ENCODE results near the gene SMAP1.

Gene SMAP1

DNA sequence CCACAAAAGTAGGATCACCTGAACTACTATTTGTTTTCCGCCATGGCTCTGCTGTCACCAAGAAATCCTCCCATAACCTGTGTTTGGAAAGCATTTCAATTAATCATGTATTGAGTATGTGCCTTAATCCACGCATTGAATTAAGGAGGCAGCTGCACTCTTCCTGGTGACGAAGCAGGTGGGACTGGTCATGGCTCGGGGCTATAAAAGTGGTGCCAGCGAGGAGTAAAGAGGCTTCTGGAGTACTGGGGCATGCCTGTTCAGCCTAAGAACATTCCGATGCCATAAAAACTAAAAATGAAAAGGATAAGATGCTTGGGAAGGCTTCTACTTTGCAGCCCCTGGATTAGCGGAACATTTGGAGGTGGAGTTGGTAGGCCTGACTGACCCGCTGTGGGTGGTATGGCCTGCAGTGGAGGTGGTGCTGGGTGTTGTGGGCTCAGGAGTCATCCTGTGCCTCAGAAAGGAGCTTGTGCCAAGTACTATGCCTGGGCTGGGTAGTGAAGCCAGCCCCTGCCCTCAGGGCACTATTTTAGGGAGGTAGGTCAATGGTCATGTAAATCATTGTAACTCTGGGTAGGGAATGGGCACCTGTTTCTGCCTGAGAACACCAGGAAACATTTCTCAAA lies 178.6 kb downstream of the SMAP1 start:
- no peak overlapping the region for H3K4me3 ChIP-seq (ENCODE audit: low read length)
- H3K27me3 ChIP-seq (ENCODE audit: control insufficient read depth, insufficient read depth, low read length), result no peaks in the 10 kb centered on the region
- H3K9ac ChIP-seq (ENCODE audit: low read depth, low read length), result no peak overlapping the region
- H3K9me3 ChIP-seq (replicated peaks; ENCODE audit: low read length), result no peaks in the 10 kb centered on the region
- no peak overlapping the region for H3K4me2 ChIP-seq (ENCODE audit: low read length)
- H3K36me3 ChIP-seq (ENCODE audit: insufficient read depth, low read length), result no peaks in the 10 kb centered on the region
- H3K4me1 ChIP-seq (ENCODE audit: control insufficient read depth, insufficient read depth, low read length), result no peaks in the 10 kb centered on the region

DNA sequence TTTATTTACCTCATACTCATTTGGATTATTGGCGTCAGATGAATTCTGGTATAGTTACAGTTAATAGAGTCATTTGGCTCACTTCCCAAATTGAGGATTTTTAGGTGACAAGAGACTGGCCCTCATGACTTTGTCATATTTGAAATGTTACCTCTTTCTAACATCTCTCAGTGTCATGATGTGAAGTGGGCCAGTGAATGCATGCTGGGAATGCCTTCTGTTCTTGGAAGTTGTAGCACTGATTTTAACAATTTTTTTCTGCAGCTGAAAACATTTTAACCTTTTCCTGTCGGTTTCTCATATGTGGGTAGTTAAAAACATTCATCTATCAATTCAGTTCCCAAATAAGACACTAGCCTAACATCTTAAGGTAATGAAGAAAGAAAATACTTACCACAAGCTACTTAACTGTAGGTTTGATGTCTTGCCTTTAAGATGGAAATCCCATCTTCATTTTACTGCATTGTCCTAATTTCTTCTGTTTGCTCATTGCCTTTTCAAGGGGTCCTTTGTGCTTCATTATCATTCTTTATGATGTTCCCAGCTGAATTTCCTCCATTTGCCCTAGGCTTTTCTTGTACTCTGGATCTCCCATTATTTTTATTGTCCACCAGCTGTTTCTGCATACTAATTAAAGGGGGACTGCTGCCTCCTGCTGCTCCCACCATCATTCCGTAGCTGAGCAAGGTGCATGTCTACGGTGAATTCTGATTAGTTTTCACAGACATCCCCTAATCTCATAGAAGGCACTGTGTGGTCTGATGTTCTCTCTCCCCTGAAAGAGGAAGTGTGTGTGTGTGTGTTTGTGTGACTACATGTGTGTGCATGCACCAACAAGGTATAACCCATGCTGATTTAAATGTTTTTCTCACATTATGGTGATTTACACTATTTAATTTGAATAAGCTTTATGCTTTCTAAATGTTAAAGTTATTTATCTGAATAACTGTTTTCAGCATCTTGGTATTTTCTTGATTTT lies 179.7 kb downstream of the SMAP1 start:
- Histone ChIP-seq H3K4me2 (ENCODE audit: low read length) (no peak overlapping the region), H3K9me3 (replicated peaks; ENCODE audit: low read length) (no peaks in the 10 kb centered on the region)

DNA sequence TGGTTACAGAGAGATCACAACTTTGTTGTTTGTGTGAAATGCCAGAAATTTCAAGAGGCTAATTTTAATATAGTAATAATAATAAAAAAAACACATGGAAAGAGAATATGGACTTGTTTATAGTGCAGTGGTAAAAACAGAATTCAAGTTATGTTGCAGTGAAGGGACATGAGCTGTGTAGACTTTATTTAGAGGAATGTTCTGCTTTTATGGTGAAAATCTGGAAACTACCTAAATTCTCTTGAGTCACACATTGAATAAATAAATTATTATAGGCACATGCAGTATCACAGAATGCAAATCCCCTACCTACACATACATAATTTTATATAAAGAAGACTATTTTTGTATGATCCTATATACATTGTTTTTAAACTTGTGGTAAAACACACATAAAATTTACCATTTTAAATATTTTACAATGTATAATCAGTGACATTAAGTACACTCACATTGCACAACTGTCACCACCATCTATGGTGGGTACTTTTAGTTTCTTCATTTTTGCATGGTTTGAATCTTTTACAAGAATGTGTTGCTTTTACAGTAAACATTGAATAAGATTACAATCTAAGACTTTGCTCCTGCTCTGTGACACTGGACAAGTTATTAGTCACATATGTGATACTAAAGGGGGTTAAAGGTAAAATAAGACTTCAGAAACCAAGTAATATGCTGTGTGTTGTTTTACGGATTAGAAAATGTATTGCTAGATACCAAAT lies 181.8 kb downstream of the SMAP1 start:
- H3K27me3 ChIP-seq (ENCODE audit: control insufficient read depth, insufficient read depth, low read length), result no peaks in the 10 kb centered on the region
- no peak overlapping the region for H3K4me2 ChIP-seq (ENCODE audit: low read length)
- no peaks in the 10 kb centered on the region for H3K4me1 ChIP-seq (ENCODE audit: control insufficient read depth, insufficient read depth, low read length)
- H3K36me3 ChIP-seq (ENCODE audit: insufficient read depth, low read length), result no peaks in the 10 kb centered on the region
- H3K9ac ChIP-seq (ENCODE audit: low read depth, low read length), result no peak overlapping the region
- H3K9me3 ChIP-seq (replicated peaks; ENCODE audit: low read length), result no peaks in the 10 kb centered on the region
- H3K4me3 ChIP-seq (ENCODE audit: low read length), result no peak overlapping the region

More for the DNA sequence above, 179.7 kb downstream of the SMAP1 start:
- Histone ChIP-seq H3K27me3 (ENCODE audit: control insufficient read depth, insufficient read depth, low read length) (no peaks in the 10 kb centered on the region), H3K4me1 (ENCODE audit: control insufficient read depth, insufficient read depth, low read length) (no peaks in the 10 kb centered on the region), H3K9ac (ENCODE audit: low read depth, low read length) (no peak overlapping the region), H3K36me3 (ENCODE audit: insufficient read depth, low read length) (no peaks in the 10 kb centered on the region), H3K4me3 (ENCODE audit: low read length) (no peak overlapping the region)

DNA sequence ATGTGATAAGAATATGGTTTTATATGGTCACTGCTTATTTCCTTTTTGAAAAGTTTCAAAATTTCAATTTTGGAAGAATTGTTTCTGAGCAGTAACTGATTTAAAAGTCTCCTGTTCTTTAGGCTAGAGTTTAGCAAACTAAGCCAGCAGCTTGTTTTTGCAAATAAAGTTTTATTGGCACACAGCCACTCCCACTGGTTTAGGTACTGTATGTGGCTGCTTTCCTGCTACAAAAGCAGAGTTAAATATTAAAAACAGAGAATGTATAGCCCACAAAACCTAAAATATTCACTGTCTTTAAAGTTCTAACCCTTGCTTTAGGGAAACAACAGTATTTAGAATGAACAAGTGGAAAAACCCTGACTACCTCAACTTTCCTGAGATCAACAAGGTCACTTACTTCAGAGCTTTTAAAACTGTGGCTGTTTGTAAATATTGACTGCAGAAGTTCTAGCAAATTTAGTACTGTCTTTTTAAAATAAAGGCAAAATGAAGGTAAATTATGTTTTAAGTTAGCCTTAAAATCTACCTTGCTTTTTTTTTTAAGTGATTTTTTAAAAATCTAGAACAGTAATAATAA lies 185.1 kb downstream of the SMAP1 start:
- H3K36me3 ChIP-seq (ENCODE audit: insufficient read depth, low read length), result no peaks in the 10 kb centered on the region
- H3K4me1 ChIP-seq (ENCODE audit: control insufficient read depth, insufficient read depth, low read length), result no peaks in the 10 kb centered on the region
- no peak overlapping the region for H3K4me3 ChIP-seq (ENCODE audit: low read length)

DNA sequence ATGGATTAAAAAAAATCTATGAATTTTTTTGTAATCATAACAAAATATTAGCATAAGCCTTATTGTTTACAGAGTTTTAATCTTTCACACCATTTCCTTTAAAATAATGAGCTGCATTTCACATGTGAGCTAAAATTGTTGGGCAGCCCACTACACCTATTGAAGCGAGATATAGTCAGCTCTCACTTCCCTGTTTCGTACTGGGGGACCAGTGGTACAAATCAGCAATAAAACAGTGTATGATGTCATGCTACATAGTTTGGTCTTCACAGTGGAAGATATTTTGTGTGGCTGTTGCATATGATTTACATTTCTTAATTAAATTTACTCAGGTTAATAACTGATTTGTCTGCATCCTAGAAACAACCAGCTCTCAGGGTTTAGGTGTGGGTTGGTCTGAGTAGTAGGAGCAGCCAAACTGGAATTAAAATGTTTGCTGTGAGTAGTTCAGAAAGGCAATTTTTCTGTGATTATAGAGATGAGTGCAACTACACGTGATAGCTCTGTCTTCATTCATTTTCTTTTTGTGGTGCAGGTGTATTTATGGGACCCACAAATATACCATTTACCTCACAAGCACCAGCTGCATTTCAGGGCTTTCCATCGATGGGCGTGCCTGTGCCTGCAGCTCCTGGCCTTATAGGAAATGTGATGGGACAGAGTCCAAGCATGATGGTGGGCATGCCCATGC lies 189.8 kb downstream of the SMAP1 start:
- H3K4me3 ChIP-seq (ENCODE audit: low read length), result no peak overlapping the region
- H3K9ac ChIP-seq (ENCODE audit: low read depth, low read length), result no peak overlapping the region
- H3K4me2 ChIP-seq (ENCODE audit: low read length), result no peak overlapping the region
- H3K36me3 ChIP-seq (ENCODE audit: insufficient read depth, low read length), result no peaks in the 10 kb centered on the region
- no peaks in the 10 kb centered on the region for H3K27me3 ChIP-seq (ENCODE audit: control insufficient read depth, insufficient read depth, low read length)
- no peaks in the 10 kb centered on the region for H3K9me3 ChIP-seq (replicated peaks; ENCODE audit: low read length)
- no peaks in the 10 kb centered on the region for H3K4me1 ChIP-seq (ENCODE audit: control insufficient read depth, insufficient read depth, low read length)

More for the DNA sequence above, 185.1 kb downstream of the SMAP1 start:
- H3K4me2 ChIP-seq (ENCODE audit: low read length), result no peak overlapping the region
- H3K27me3 ChIP-seq (ENCODE audit: control insufficient read depth, insufficient read depth, low read length), result no peaks in the 10 kb centered on the region
- H3K9me3 ChIP-seq (replicated peaks; ENCODE audit: low read length), result no peaks in the 10 kb centered on the region
- no peak overlapping the region for H3K9ac ChIP-seq (ENCODE audit: low read depth, low read length)

DNA sequence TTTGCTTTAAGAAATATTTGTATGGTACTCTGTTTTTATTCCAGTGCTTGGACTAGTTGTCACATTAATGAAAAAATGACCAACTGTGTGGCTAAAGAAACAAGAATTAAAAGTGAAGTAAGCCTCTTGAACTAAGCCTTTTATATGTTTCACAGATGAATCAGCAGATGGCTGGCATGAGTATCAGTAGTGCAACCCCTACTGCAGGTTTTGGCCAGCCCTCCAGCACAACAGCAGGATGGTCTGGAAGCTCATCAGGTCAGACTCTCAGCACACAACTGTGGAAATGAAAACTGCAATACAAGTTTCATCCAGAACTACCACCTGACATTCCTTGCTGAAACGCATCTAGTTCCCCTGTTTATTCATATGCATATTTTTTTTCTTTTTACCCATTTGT lies 192.4 kb downstream of the SMAP1 start:
- H3K9ac ChIP-seq (ENCODE audit: low read depth, low read length), result no peak overlapping the region
- no peak overlapping the region for H3K4me2 ChIP-seq (ENCODE audit: low read length)
- no peaks in the 10 kb centered on the region for H3K27me3 ChIP-seq (ENCODE audit: control insufficient read depth, insufficient read depth, low read length)
- H3K4me1 ChIP-seq (ENCODE audit: control insufficient read depth, insufficient read depth, low read length), result no peaks in the 10 kb centered on the region
- H3K4me3 ChIP-seq (ENCODE audit: low read length), result no peak overlapping the region
- H3K9me3 ChIP-seq (replicated peaks; ENCODE audit: low read length), result no peaks in the 10 kb centered on the region
- H3K36me3 ChIP-seq (ENCODE audit: insufficient read depth, low read length), result no peaks in the 10 kb centered on the region

DNA sequence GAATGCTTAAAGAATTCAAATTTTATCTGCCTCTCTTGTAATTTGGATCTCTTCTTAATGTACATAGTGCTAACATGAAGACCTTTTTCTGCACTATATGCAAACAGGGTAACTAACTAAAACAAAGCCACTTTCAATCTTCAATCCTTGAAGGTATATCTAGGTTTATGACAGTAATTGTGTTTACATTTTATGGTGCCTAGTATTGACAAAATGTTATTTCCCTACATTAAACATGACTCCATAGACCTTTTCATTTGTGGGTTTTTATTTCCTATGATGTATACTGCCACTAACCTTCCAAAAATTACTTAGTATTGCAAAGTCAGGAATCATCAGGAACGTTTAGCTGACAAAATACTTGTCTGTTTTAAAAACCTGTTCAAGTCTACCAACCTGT lies 193.2 kb downstream of the SMAP1 start:
- no peaks in the 10 kb centered on the region for H3K27me3 ChIP-seq (ENCODE audit: control insufficient read depth, insufficient read depth, low read length)
- no peak overlapping the region for H3K4me3 ChIP-seq (ENCODE audit: low read length)
- no peaks in the 10 kb centered on the region for H3K4me1 ChIP-seq (ENCODE audit: control insufficient read depth, insufficient read depth, low read length)
- no peak overlapping the region for H3K9ac ChIP-seq (ENCODE audit: low read depth, low read length)
- no peaks in the 10 kb centered on the region for H3K9me3 ChIP-seq (replicated peaks; ENCODE audit: low read length)
- H3K36me3 ChIP-seq (ENCODE audit: insufficient read depth, low read length), result no peaks in the 10 kb centered on the region
- no peak overlapping the region for H3K4me2 ChIP-seq (ENCODE audit: low read length)

DNA sequence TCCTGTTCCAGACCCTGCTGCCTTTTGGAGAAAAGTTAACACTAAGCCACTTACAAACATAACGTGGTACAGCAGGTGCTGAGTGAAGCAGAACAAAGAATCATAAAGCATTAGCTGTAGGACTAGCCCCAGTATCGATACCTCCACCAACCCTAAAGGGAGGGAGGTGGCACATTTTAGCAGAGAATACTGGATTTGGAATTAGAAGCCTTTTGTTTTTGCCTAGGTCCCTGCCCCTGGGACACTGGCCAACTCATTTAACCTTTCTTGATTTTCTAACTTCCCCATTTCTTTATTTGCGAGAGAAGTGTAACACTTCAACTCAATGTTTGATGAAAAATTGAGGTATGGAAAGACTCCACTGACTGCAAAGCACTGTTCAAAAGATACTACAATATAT lies 195.7 kb downstream of the SMAP1 start:
- H3K36me3 ChIP-seq (ENCODE audit: insufficient read depth, low read length), result no peaks in the 10 kb centered on the region
- no peaks in the 10 kb centered on the region for H3K27me3 ChIP-seq (ENCODE audit: control insufficient read depth, insufficient read depth, low read length)
- no peaks in the 10 kb centered on the region for H3K9me3 ChIP-seq (replicated peaks; ENCODE audit: low read length)
- no peak overlapping the region for H3K4me3 ChIP-seq (ENCODE audit: low read length)
- no peak overlapping the region for H3K9ac ChIP-seq (ENCODE audit: low read depth, low read length)
- H3K4me1 ChIP-seq (ENCODE audit: control insufficient read depth, insufficient read depth, low read length), result no peaks in the 10 kb centered on the region
- H3K4me2 ChIP-seq (ENCODE audit: low read length), result no peak overlapping the region

DNA sequence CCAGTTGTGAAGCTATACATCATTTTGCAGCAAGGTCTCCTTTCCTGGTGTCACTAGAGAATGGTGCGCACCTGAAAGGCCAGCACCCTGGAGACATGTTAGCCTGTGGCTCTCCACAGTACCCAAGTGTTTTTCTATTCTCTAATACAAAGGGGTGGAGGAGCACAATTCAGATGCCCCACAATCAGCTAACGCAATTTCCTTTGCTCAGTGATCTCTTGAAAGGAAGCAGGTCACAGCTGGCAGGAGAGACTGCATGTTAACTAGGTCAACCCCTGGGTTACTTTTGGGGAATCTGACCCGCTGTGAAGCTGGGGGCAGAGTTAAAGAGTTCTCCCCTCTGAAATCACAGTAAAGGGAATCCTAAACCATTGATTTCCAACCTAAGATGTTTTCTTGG lies 196.7 kb downstream of the SMAP1 start:
- Histone ChIP-seq H3K9me3 (replicated peaks; ENCODE audit: low read length) (no peaks in the 10 kb centered on the region), H3K27me3 (ENCODE audit: control insufficient read depth, insufficient read depth, low read length) (no peaks in the 10 kb centered on the region), H3K4me2 (ENCODE audit: low read length) (no peak overlapping the region), H3K36me3 (ENCODE audit: insufficient read depth, low read length) (no peaks in the 10 kb centered on the region), H3K9ac (ENCODE audit: low read depth, low read length) (no peak overlapping the region), H3K4me1 (ENCODE audit: control insufficient read depth, insufficient read depth, low read length) (no peaks in the 10 kb centered on the region), H3K4me3 (ENCODE audit: low read length) (no peak overlapping the region)

DNA sequence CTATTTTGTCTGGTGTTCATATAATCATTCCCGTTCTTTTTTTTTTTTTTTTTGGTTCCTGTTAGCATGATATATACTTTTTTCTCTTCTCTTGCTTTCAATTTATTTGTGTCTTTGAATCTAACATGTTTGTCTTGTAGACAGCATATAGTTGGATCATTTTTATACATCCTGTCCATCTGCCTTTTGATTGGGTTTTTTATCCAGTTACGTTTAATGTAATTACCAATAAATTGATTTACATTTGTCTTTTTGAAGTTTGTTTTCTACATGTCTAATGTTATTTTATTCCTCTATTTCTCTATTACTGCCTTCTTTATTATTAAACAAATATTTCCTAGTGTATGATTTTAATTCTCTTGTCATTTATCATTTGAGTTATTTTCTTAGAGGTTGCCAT lies 204.8 kb downstream of the SMAP1 start:
- Histone ChIP-seq H3K4me1 (ENCODE audit: control insufficient read depth, insufficient read depth, low read length) (no peaks in the 10 kb centered on the region), H3K9me3 (replicated peaks; ENCODE audit: low read length) (no peaks in the 10 kb centered on the region), H3K36me3 (ENCODE audit: insufficient read depth, low read length) (no peaks in the 10 kb centered on the region), H3K27me3 (ENCODE audit: control insufficient read depth, insufficient read depth, low read length) (peaks cover 18% of the 10 kb centered on the region), H3K4me2 (ENCODE audit: low read length) (no peak overlapping the region), H3K9ac (ENCODE audit: low read depth, low read length) (no peak overlapping the region), H3K4me3 (ENCODE audit: low read length) (no peak overlapping the region)
